DMS79 treated with DMSO at 0.1 percent for 48 hours (cell line): Measurements from ENCODE around the gene GPAM.
"Not testable (repeated sequence)": the region's sequence is repeated elsewhere in the genome, so short reads cannot be mapped to it uniquely, and the experiment has no call there.

Source experiments
- DNase-seq: peaks from one replicate; lab custom pipeline; 2025; lab: John Stamatoyannopoulos, UW

Gene GPAM

DNA sequence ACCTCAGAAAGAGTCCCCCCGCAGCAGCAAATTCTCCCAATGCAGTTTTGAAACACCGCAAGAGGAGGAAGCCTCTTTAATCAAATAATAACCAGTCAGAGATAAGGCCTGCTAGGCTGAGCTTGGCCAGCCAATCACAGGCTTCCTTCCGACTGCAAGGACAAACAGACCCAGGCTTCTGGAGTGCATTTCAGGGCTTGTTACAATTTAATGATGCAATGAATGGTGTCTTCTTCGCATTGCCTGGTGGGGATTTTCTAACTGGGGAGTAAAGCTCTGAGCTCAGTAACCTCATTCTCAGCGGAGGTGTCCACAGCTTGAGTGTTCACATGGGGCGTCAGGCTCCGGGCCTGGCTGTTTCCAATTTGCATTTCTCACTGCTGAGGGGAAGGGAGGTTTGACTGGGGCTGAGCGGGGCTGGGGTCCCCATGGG lies 31.8 kb upstream of the GPAM start:
- no peak for DNase-seq

DNA sequence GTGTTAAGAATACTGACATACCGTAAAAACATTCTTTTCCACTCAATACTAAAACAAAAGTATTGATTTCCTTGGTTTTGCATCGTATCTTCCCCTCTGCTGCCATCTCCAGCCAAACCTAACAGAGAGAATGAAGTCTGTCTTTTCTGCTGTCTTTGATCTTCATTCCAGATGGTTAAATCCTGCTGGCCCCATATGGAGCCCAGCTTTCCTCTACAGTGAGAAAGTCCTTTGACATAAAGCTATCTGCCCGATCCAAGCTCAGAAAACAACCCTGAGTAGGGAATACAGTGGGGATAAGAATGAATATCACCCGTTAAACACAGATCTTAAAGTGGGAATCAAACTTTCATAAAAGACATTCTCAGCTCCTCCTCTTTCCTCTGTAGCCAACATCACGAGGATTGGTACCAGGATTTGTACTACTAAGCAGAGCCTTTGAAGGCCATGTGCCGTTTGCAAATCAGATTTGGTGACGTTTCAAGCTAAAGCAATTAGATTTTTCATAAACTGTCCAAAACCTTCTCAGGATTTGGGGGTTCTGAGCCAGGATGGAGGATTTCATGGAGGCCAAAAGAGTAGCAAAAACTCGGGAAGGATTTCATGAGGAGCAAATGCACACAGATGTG lies 30.8 kb upstream of the GPAM start:
- no peak for DNase-seq

DNA sequence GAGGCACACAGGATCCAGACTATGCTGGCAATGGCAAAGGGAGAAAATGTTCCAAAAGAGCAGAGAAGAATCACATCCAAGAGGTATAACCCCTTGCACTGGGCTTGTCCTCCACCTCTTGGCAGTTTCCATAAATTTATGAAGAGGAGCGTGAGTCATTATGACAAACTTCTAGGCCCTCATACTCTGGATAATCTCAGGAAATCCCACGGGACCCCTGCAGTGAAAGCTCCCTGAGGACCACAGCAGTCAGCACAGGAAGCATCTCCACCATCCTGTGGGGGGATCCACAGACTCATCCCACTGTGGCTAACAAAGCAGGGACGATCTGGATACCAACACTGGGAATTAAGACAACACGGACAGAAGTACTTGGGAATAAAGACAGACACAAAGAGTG lies 30.3 kb upstream of the GPAM start:
- DNase-seq: no peak

DNA sequence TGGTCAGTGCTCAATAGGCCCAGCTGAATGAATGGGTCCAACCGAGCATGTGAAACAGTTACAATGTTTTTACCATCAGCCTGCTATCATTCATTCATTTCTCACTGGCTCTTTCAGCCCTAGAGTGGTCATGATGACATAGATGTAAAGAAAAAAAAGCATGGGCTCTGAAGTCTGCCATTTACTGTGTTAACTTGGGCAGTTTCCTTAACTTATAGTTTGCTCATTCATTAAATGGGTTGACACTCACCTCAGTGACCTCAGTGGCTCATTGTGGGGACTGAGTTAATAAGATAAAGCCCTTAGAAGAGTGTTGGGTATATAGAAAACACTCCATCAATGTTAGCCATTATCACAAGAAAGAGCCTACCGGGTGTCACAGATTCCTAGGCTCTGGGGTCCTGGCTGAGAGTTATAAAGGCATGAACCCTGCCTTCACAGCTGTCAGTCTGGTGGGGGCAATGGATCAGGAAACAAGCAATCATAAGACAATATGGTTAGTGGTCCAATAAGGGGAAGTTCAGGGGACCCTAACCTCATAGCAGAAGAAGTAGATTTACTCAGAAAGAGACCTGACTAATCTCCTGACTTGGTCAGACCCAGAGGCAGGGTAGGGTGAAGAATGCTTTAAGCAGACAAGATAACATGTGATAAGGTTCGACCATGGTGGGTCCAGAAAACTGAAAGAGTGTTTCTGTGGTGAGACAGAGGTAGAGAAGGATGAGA lies 29.7 kb upstream of the GPAM start:
- no peak for DNase-seq

DNA sequence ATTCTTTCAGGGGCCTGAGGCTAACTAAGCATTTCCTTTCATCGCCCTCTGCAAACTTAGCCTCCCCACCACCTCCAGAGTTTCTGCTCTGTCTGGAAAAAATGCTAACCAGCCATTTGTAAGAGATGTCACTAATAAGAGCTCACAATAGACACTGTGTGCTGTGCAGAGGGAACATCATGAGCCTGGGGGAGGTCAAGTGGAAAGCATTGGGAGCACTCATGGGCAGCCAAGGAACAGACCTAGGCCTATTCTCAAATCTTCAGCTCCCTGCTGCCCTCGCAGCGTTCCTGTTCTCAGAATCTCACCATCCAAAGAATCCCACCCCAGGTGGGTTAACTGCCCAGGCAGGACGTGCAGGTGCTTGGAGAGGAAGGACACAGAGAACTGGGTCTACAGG lies 27.1 kb upstream of the GPAM start:
- no peak for DNase-seq

DNA sequence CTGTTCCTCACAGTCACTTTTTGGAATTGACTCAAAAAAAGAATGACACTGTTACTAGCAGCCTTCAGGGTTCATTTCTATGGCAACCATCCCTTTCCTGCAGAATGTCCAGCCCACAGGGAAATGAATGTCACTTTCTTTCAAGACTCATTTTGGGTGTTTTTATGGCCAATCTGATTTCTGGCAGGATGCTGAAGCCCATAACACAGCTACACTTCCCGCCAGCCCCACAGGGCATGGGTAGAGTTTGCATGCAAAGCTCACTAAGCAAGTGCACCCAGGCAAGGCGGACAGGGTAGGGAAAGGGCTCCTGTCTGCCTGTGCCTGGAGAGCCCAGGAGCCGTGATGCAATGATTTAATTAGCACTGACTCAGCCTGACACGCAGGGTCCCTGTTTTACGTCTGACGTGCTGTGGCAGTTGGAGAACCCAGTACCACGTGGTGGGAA lies 26.1 kb upstream of the GPAM start:
- no peak for DNase-seq

DNA sequence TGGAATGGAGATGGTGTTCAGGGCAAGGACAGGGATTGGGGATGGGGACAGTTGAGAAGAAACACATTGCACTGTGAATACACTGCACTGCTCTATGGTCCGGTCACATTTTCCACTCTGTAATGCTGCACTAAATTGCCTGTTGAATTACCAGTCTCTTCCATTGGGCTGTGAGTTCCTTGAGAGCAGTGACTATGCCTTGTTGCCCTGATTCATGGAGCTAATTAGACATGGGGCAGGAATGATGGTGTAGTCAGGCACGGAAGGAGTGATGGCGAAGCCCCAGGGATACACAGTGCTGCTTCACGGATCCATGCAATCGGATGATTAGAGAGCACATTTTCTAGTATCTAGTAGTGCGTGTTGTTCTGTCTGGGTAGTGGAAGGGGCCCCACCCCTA lies 25.4 kb upstream of the GPAM start:
- no peak for DNase-seq

DNA sequence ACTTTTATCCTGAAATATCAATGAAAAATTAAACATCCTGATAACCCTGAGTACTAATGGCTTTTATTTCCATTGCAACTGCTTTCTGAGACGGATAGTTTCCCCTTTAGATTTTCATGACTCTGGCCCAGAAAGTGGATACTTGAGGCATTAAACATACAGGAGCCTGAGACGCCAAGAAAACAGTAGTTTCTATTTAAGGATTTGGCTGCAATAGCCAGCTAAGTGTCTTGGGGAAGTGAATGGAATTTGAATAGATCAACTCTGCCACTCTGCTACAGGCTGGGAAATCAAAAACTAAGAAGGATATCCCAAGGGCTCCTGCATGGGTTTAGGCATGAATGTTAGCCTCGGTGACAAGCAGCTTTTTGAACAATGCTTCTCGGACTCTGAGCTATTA lies 24.7 kb upstream of the GPAM start:
- DNase-seq: no peak

DNA sequence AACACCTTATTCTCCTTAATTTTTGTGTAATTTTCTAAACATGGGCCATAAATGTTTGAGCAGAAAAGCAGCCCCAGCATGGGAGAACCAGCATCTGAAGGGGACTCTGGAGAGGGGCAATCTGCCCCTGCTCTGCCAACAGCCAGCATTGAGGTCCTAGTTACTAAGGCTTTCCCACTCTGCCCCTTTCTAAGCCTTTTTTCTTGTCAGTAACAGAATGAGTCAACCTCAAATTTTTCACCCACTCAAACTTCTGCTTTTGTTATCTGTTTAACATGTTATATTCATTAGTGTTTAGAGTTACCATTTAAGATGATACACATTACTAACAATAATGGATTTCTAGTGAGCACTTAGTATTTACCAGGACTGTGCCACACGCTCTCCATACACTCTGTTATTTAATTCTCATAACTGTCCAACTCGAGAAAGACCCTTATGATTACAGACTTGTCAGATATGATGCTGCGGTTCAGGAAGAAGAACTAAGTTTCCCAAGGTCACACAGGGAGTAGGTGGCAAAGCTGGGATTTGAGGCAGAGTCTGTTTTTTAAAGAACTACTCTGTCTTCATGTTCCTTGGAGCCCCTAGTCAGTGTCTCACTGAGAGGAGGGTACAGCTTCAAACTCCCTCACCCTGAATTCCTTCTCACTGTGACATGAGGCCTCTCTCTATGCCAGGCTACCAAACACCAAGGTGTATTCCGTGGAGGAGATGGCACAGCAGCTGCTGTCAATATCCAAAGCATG lies 19.9 kb upstream of the GPAM start:
- no peak for DNase-seq

DNA sequence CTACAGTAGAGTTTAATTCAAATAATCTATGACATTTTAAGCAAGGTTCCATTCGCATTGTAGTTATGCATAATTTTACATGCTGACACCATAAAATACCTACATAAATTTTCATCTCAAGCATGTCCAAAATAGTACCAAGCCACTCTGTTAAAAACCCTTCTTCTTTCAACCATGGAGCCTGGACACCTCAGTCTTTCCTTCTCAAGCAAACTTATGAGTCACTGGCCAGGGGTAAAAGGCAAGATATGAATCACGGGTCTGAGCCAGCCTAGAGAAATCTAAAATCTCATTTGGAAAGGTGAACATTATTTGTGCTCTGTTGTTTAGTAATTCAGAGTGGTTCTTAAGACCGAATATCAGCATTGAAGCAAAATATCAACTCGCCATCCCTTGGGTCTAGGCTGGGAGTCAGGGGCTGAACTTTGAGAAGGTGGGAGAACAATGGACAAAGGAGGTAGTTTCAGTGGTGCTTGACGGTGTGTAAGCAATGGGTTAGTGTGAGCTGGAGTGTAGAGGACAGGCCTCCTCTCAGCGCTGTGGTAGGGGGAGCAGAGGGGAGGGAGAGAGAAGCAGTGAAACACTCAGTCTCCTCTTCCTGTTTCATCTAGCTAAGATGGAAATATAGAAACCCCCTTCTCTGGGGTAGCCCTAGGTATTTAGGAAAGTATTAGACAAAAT lies 19.1 kb upstream of the GPAM start:
- no peak for DNase-seq

DNA sequence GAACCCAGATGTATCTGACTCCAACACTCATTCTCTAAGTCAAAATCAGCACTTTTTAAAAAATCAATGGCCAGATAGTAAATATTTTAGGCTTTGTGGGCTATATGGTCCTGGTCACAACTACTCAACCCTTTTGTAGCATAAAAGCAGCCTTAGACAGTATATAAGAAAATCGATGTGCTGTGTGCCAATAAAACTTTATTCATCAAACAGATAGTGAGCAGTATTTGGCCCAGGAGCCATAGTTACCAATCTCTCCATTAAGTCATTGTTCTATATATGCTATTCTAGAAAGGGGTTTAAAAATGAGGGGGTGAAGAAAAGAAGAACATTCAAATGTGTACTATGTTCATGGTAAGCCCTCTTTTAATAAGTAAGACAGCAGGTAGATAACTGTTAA lies 18.5 kb upstream of the GPAM start:
- no peak for DNase-seq

DNA sequence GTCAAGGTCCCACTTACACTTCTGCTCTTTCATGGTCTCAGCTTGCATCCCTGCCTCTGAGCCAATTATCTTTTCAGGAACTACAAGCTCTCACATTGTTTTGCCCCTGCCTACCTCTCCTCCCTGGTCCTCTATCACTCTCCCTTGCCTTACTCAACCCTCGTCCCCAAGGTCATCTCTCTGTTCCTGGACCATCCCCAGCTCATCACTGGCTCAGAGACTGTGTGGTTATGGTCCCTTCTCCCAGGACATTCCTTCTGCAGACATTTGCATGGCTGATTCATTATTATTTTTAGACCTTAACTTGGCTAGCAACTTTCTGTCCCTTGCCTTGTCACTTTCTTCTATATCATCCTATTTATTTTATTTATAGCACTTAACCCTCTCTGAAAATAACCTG lies 17.8 kb upstream of the GPAM start:
- DNase-seq: no peak

DNA sequence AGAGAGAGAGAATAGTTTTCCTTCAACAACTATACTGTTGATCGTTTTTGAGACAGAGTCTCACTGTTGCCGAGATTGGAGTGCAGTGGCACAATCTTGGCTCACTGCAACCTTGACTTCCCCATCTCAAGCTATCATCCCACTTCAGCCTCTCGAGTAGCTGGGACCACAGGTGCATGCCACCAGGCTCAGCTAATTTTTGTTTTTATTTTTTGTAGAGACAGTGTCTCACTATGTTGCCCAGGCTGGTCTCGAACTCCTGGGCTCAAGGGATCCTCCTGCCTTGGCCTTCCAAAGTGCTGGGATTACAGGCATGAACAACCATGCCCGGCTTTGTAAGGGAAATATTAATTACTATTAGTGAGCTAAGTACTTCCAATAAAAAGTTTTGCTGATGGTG lies 16.7 kb upstream of the GPAM start:
- DNase-seq: not testable (repeated sequence)

DNA sequence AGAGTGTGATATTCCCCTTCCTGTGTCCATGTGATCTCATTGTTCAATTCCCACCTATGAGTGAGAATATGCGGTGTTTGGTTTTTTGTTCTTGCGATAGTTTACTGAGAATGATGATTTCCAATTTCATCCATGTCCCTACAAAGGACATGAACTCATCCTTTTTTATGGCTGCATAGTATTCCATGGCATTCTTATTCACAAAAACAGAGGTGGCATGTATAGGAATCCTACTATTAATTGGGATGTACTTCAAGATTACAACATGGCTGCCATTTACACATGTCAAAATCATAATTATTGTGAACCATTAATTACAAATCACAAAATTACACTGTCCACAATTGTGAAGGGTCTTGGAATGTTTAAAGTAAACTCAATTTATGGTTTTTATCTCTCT lies 14.1 kb upstream of the GPAM start:
- DNase-seq: not testable (repeated sequence)

DNA sequence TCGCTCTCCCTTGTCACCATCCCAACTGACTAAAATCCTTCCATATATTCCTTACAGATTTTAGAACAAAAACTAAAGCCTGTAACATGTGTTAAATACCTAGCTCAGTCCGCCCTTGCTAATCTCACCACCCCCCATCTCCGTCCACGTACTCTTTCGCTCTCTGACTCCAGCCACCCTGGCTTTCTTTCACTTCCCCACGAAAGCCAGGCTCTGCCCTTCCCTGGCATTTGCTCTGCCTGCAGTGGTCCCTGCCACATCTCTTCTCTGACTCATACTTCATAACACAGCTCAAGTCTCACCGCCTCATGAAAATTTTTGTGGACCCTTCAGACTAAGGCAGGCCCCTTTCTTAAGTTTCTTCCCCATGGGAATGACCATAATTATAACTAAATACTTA lies 11.7 kb upstream of the GPAM start:
- no peak for DNase-seq

DNA sequence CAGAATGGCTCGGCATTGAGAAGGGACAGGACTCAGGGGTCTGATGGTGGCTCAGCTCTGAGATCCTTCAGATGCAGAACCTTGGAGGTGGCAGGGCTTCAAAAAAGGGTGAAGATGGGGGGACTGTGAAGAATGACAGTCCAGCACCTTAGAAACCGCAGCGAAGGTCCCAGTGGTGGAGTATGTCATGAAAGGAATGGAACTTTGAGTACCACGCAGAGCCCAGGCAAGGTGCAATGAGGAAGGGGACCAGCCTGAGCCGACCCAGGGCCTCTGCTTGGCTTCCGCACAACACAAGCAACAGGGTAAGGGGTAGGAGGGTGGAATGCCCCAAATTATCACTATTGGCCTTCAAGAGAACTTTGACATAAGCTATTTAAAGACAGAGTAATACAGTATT lies 8.2 kb upstream of the GPAM start:
- DNase-seq: no peak

DNA sequence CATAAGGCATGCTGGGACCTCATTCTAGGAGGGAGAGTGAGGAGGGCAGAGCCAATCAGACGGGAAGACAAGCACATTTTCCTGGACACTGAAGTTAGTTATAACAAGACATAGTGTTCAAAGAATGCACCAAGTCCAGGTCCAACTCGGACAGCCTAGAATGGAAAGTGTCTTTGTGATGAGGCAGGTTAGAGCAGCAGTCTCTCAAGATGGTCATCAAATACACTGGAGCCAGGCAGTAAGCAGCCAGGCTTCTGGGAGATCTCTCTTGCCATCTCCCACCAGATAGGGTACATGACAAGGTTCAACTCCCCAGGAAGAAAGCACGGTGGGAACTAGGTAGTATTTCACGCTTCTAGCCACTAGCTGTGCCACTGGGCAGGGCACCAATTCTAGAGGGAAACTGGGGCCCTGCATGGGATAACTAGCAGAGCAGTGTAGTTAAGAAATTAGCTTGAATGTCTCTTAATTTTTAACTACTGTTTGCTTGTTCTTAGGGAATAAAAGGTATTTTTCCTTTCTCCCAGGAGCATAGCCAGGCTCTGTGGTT lies 7.6 kb upstream of the GPAM start:
- DNase-seq: no peak

DNA sequence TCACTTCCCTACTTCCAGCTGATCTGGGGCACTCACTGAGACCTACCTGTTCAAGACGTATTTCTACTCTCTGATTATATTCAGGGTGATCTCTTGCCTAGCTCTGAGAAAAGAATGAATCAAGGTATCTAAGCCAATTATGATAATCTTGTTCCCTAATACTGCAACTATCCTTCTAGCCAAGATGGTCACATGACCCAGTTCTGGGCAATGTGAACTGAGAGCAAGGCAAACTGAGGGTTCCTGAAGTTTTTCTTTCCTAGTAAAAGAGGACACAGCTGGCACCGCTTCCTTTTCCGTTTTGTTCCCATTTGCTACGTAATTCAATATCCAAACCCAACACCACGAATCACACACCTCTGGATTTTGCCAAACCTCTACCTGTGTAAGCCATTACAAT lies 5.9 kb upstream of the GPAM start:
- no peak for DNase-seq

DNA sequence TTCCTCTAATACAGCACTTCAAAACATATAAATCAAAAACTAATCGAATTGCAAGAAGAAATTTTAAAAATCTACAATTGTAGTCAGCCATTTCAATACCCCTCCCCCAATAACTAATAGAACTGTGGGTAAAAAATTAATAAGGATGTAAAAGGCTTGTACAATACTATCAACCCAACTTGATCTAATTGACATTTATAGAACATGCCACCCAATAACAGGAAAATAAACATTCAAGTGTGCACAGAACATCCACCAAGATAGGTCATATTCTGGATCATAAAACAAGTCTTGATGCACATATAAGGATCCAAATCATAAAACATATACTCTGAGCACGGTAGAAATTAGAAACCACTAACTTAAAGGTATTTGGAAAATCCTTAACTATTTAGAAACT lies 4.0 kb upstream of the GPAM start:
- no peak for DNase-seq

DNA sequence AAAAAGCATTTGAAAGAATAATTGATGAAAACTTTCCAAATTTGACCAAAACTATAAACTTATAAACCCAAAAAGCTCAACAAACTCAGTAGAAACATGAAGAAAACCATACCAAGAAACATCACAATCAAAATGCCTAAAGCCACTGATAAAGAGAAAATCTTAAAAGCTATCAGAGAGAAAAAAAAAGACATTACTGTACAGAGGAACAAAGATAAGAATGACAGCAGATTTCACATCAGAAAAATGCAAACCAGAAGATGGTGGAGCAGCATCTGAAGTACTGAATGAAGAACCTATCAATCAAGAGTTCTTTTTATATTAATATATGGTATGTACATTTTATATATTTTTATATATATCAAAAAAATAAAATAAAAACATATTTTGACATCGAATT lies 2.4 kb upstream of the GPAM start:
- DNase-seq: no peak

DNA sequence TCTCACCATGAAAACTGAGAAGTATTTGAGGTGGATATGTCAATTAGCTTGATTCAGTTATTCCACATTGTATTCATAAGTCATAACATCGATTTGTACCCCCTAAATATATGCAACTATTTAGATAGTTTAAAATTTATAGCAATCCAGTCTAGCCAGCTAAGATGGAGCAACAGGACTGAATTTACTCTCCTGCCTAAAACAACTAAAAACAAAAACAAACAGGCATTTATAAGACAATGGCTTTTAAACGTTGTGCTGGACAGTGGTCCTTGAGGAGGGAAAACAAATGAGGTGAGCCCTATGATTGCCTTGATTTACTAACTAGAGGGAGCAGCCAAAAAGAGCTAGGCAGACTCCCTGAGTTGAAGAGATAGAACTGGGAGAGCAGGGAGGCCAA lies 814 bp upstream of the GPAM start:
- DNase-seq: no peak

DNA sequence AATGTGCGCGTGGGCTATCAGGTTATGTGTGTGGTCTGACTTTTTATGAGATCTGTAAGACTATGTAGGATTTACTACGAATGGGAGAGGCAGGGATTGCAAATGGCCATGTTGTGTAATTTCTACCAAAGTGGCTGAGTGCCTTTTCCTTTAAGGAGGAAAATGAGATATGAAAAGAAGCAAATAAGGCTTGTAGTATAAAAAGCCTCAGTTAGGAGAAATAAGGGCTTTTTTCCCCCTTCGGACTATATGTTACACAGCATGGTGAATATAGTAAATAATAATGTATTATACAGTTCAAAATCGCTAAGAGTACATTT lies 447 bp upstream of the GPAM start:
- no peak for DNase-seq
